Right lobe of liver (tissue), 6 donors: ENCODE data around the gene MSMO1. TPM values are rescaled to one million over a fixed set of nuclear protein-coding genes. Genes with fewer than 3 reads are reported as not detected.

Experiments
- ATAC-seq, 4 donors: fragments of 200-7000 bp; cut with Tn5 transposase; one replicate each; pipeline ENCODE4 v1.9.1; 2020; ENCODE audit warnings: mild to moderate bottlenecking in 4 of 4, moderate library complexity in 4 of 4
- DNase-seq, 3 donors: peaks; one replicate each; pipeline ENCODE4 v3.0.0-alpha.2; 2020
- H3K27ac ChIP-seq, 3 donors: fragments of 200-600 bp; one replicate each; pipeline ENCODE4 v1.8.0; 2022
- H3K27me3 ChIP-seq, 2 donors: fragments of 200-600 bp; one replicate each; pipeline ENCODE4 v1.8.0; 2022
- H3K36me3 ChIP-seq, 4 donors: fragments of 200-600 bp; sonication (generic) in 1 of 4; one replicate each; pipeline versions ENCODE4 v1.5.1 to v1.8.0; 2017 to 2022; ENCODE audit warnings: control low read depth in 1 of 4
- H3K4me1 ChIP-seq, 4 donors: fragments of 200-600 bp; sonication (generic) in 1 of 4; one replicate each; pipeline versions ENCODE4 v1.5.1 to v1.8.0; 2017 to 2022; ENCODE audit warnings: control low read depth in 1 of 4
- H3K4me3 ChIP-seq, 3 donors: fragments of 200-600 bp; one replicate each; pipeline ENCODE4 v1.8.0; 2022
- H3K9me3 ChIP-seq, 4 donors: fragments of 200-600 bp; sonication (generic) in 1 of 4; one replicate each; pipeline versions ENCODE4 v1.5.1 to v1.8.0; 2017 to 2022; ENCODE audit warnings: control low read depth in 1 of 4
- CTCF ChIP-seq, 4 donors: fragments of 200-600 bp in 3 of 4; fragments of 450-650 bp in 1 of 4; IDR thresholded peaks; one replicate each; pipeline versions ENCODE4 v1.5.1 to v1.8.0; 2016 to 2022; ENCODE audit warnings: antibody characterized with exemption in 4 of 4, mild to moderate bottlenecking in 2 of 4
- POLR2A ChIP-seq: fragments of 450-650 bp; IDR thresholded peaks from one replicate; pipeline ENCODE4 v1.6.1; 2017; ENCODE audit warnings: antibody characterized with exemption, mild to moderate bottlenecking
- WGBS: methylation state at CpG from one replicate; pipeline ENCODE4 v1.1.6; 2018; ENCODE audit warnings: low coverage, low lambda C conversion rate; ENCODE audit not compliant: insufficient coverage; ENCODE audit errors: missing lambda C conversion rate; 5-methylcytosine and 5-hydroxymethylcytosine counted together
- intact Hi-C, 2 donors: fragments of 100-400 bp; cut with DNase I; formaldehyde crosslinking; loops; one replicate each; pipeline versions ENCODE4 v1.11.2 to v1.14.1; 2022
- total RNA-seq, 6 experiments: library from RNA; depleted of rRNA in 2 of 6; stranded (reverse); fragments of >200 nt in 2 of 6; fragmentation: NEBNext Ultra II Directional in 3 of 6; extraction: Animal tissue kit (Norgen Biotek cat#: 25700) in 3 of 6; gene quantifications; one replicate each; pipeline versions ENCODE4 v1.1.0 to v1.2.4, GENCODE V29; 2016 to 2023
- donor health status: DM: no; HTN: yes; CAD: no.
- donor health status: DM: no; HTN: no; CAD: no.
- donor health status: DM: no; HTN: no; CAD: no.
- donor health status: DM: no; HTN: yes; CAD: no.
- donor health status: DM: no; HTN: yes; CAD: no.

MSMO1 gene
- total RNA-seq, 6 experiments from 2014 or later, result 81.8 to 368 (median 122) TPM

DNA sequence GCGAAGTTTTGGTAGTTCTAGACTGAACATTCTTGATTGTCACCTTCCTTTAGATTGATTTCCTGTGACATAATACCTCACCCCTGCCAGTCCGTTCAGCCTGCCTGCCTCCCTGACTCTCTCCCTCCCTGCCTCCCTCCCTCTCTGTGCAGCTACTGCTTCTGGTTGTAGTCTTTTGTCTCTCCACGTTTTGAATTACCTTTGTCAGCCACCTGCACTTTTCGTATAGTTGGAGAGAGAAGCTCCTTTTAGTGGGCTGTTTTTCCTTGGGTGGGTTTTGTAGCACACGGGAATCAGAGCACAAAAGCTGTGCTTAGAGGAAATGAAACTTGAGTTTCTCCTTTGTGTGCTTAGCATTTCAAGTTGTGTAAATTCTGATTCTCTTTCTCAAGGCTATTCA, 32.6 kb upstream of the MSMO1 start:
- ATAC-seq, result peak in 2 of 4 donors; percentile 38 to 42
- peaks cover 0 to 9% (median 0%) of the 10 kb centered on the region in 4 donors for H3K4me1 ChIP-seq
- no peak overlapping the region for H3K4me3 ChIP-seq
- 48% methylated on average over 5 of the region's 5 CpGs for WGBS
- intact Hi-C loops, result no loop called here
- DNase-seq, result no peak
- no peaks in the 10 kb centered on the region for H3K27me3 ChIP-seq
- TF ChIP-seq POLR2A, result no peak
- no peak for TF ChIP-seq CTCF (IDR thresholded peaks at IDR 0.05)
- no peaks in the 10 kb centered on the region for H3K9me3 ChIP-seq
- no peak overlapping the region for H3K27ac ChIP-seq
- H3K36me3 ChIP-seq, result peaks cover 0 to 2% (median 0%) of the 10 kb centered on the region in 4 donors

DNA sequence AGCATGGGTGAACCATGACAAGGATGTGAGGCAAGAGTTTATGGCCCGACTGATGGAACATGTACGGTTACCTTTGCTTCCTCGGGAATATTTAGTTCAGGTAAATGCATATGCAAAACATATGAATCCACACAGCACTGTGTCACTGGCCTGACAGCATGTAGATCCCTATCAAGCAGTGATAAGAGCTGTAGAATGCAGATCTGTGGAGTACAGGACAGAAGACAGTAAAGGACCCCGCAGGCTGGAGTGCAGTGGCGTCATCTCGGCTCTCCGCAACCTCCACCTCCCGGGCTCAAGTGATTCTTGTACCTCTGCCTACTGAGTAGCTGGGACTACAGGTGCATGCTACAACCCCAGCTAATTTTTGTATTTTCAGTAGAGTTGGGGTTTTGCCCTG, 29.8 kb upstream of the MSMO1 start:
- ATAC-seq, result no peak
- intact Hi-C loops, result no loop called here
- Histone ChIP-seq H3K4me1 (peaks cover 0 to 10% (median 0%) of the 10 kb centered on the region in 4 donors), H3K27me3 (no peaks in the 10 kb centered on the region), H3K9me3 (no peaks in the 10 kb centered on the region), H3K27ac (no peak overlapping the region), H3K4me3 (no peak overlapping the region), H3K36me3 (peaks cover 0 to 2% (median 0%) of the 10 kb centered on the region in 4 donors)
- no peak for DNase-seq
- no peak for TF ChIP-seq POLR2A
- no peak for TF ChIP-seq CTCF (IDR thresholded peaks at IDR 0.05)
- 95% methylated on average over 7 of the region's 8 CpGs for WGBS

DNA sequence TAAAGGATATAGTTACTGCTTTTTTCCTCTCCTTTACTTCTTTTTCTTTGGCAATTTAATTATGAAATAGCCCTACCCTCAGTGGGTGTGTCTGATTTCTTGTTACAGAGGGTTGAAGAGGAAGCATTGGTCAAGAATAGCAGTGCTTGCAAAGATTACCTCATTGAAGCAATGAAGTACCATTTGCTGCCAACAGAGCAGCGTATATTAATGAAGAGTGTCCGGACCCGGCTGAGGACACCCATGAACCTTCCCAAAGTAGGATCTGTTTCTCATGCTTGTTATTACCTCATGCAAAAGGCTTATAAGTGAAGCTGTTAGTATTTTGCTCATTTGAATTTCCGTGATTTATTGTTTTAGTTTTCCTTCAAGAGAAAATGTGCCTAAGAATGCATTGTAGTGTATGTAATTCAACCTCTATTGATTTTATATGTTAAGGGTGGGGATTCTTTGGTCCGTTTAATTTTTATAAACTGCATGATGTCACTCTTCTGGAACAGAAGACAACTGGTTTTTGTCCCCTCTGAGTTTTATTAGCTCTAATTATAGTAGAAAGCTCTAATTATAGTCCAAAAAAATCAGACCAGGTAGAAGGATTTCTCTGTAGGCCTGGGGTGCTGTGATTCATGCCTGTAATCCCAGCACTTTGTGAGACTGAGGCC, 27.9 kb upstream of the MSMO1 start:
- Histone ChIP-seq H3K27ac (peak overlapping the region in 1 of 3 donors; percentile 31), H3K36me3 (peaks cover 0 to 2% (median 0%) of the 10 kb centered on the region in 4 donors), H3K9me3 (no peaks in the 10 kb centered on the region), H3K4me1 (peaks cover 0 to 17% (median 4%) of the 10 kb centered on the region in 4 donors), H3K4me3 (no peak overlapping the region), H3K27me3 (no peaks in the 10 kb centered on the region)
- intact Hi-C loops, result no loop called here
- 88% methylated on average over 5 of the region's 5 CpGs for WGBS
- ATAC-seq (peak; percentile 19 to 51 (median 42)), DNase-seq (no peak)
- TF ChIP-seq POLR2A (no peak), CTCF (IDR thresholded peaks at IDR 0.05) (peak in 1 of 4 donors; percentile 22)

GRCh38 chr4:165301833-165302232, 25.6 kb upstream of the MSMO1 start:
- 0% methylated on average over 1 of the region's 1 CpG for WGBS
- ATAC-seq, result peak; percentile 79 to 91 (median 84)

More at GRCh38 chr4:165301833-165302232, 25.6 kb upstream of the MSMO1 start:
- peaks cover 0 to 2% (median 0%) of the 10 kb centered on the region in 4 donors for H3K36me3 ChIP-seq
- H3K4me1 ChIP-seq, result peaks cover 0 to 15% (median 4%) of the 10 kb centered on the region in 4 donors
- H3K9me3 ChIP-seq, result no peaks in the 10 kb centered on the region
- peak overlapping the region; percentile 47 to 78 (median 77) for H3K27ac ChIP-seq
- intact Hi-C loops, result no loop called here
- no peak for TF ChIP-seq POLR2A
- TF ChIP-seq CTCF (IDR thresholded peaks at IDR 0.05), result no peak
- H3K4me3 ChIP-seq, result peak overlapping the region in 2 of 3 donors; percentile 34 to 37
- DNase-seq, result no peak
- H3K27me3 ChIP-seq, result no peaks in the 10 kb centered on the region
